GM12878 (cell line): ENCODE results near the gene LMO7. TPM values are rescaled to one million over a fixed set of nuclear protein-coding genes. Genes with fewer than 3 reads are reported as not detected.

Source experiments
- ATAC-seq: fragments of 200-7000 bp; cut with Tn5 transposase; 3 replicates; pipeline ENCODE4 v1.9.1; 2020; ENCODE audit warnings: mild to moderate bottlenecking, moderate library complexity
- BruUV-seq: library from RNA; stranded (reverse); fragments of 400-500 nt; replicated peaks from 2 replicates; lab custom pipeline; 2021; lab: Mats Ljungman, UMichigan
- CTCF ChIA-PET: fragments of 300-600 bp; sonication (Branson Sonifier 250); formaldehyde crosslinking; extraction: SDS; loops from one replicate; lab custom pipeline; 2021; ENCODE audit warnings: inconsistent platforms; lab: Yijun Ruan, JAX
- POLR2A ChIA-PET: fragments of 350-600 bp; formaldehyde crosslinking; extraction: SDS; loops from one replicate; lab custom pipeline; 2021; ENCODE audit warnings: inconsistent platforms; lab: Charles Lee
- RAD21 ChIA-PET: fragments of 300-600 bp; sonication (Branson Sonifier 250); formaldehyde crosslinking; loops from one replicate; lab custom pipeline; 2023; ENCODE audit warnings: antibody characterized with exemption; ENCODE audit not compliant: unreplicated experiment; lab: Charles Lee
- SMC1A ChIA-PET: fragments of 300-600 bp; sonication (Branson Sonifier 250); formaldehyde crosslinking; loops from one replicate; lab custom pipeline; 2023; ENCODE audit not compliant: unreplicated experiment, uncharacterized antibody; lab: Charles Lee
- DNase-seq: peaks from one replicate; pipeline ENCODE4 v3.0.0-alpha.2; 2011; ENCODE audit warnings: low read depth, low spot score
- FAIRE-seq: peaks from 3 replicates; lab custom pipeline; 2011; peaks lifted over from hg19 to GRCh38; lab: Jason Lieb, UNC
- H2AFZ ChIP-seq: 2 replicates; pipeline ENCODE4 v1.6.0; 2011; ENCODE audit warnings: low read depth, low read length, control low read depth; ENCODE audit not compliant: control insufficient read depth
- H3K27ac ChIP-seq: 2 replicates; pipeline ENCODE4 v1.5.1; 2011; ENCODE audit warnings: control low read depth; ENCODE audit not compliant: control insufficient read depth, insufficient read depth
- H3K27me3 ChIP-seq, 2 experiments: replicated peaks in 1 of 2; 2 replicates each; pipeline versions ENCODE4 v1.6.0 to v1.6.1; 2011; ENCODE audit warnings: low read length in 1 of 2; ENCODE audit not compliant: control insufficient read depth in 2 of 2, insufficient read depth in 2 of 2
- H3K36me3 ChIP-seq, 2 experiments: 2 replicates each; pipeline ENCODE4 v1.5.1; 2011; ENCODE audit warnings: low read length in 1 of 2; ENCODE audit not compliant: control insufficient read depth in 2 of 2, insufficient read depth in 2 of 2
- H3K4me1 ChIP-seq: 2 replicates; pipeline ENCODE4 v1.6.1; 2011; ENCODE audit warnings: mild to moderate bottlenecking, low read length, moderate library complexity, mixed read lengths; ENCODE audit not compliant: control insufficient read depth, insufficient read depth
- H3K4me2 ChIP-seq: 2 replicates; pipeline ENCODE4 v1.6.0; 2011; ENCODE audit warnings: control low read depth; ENCODE audit not compliant: control insufficient read depth, insufficient read depth
- H3K4me3 ChIP-seq: fragments of 200-600 bp; sonication (generic); 2 replicates; pipeline ENCODE4 v1.5.1; 2016
- H3K79me2 ChIP-seq: 2 replicates; pipeline ENCODE4 v1.6.0; 2011; ENCODE audit warnings: low read length; ENCODE audit not compliant: control insufficient read depth, insufficient read depth
- H3K9ac ChIP-seq: 2 replicates; pipeline ENCODE4 v1.8.0; 2011; ENCODE audit warnings: low read length, control low read depth, mixed read lengths; ENCODE audit not compliant: control insufficient read depth, insufficient read depth
- H3K9me3 ChIP-seq: replicated peaks from 3 replicates; pipeline ENCODE4 v1.5.1; 2011; ENCODE audit warnings: mild to moderate bottlenecking, low read length; ENCODE audit not compliant: control insufficient read depth, insufficient read depth
- H4K20me1 ChIP-seq: 2 replicates; pipeline ENCODE4 v1.6.0; 2011; ENCODE audit not compliant: control insufficient read depth, insufficient read depth
- CBX3 ChIP-seq: fragments of 200-600 bp; sonication (generic); IDR thresholded peaks from 2 replicates; pipeline ENCODE4 v1.6.1; 2016; ENCODE audit warnings: low read depth, borderline replicate concordance
- IKZF1 ChIP-seq: fragments of 450-650 bp; conservative IDR thresholded peaks from 2 replicates; pipeline ENCODE4 v1.6.1; 2017; ENCODE audit warnings: antibody characterized with exemption, mild to moderate bottlenecking
- MEF2B ChIP-seq: fragments of 450-650 bp; IDR thresholded peaks from 2 replicates; pipeline ENCODE4 v1.6.1; 2018; ENCODE audit warnings: mild to moderate bottlenecking, moderate library complexity; ENCODE audit not compliant: partially characterized antibody, poor library complexity, severe bottlenecking
- MTA2 ChIP-seq: fragments of 450-650 bp; IDR thresholded peaks from 2 replicates; pipeline ENCODE4 v1.6.1; 2016; ENCODE audit warnings: low read depth, mild to moderate bottlenecking, moderate library complexity
- POLR2A ChIP-seq: IDR thresholded peaks from 2 replicates; pipeline ENCODE4 v1.6.1; 2011; ENCODE audit warnings: low read depth, mild to moderate bottlenecking, low read length
- SIX5 ChIP-seq: IDR thresholded peaks from 2 replicates; pipeline ENCODE4 v1.6.1; 2011; ENCODE audit warnings: mild to moderate bottlenecking, low read depth, low read length, moderate library complexity; ENCODE audit not compliant: severe bottlenecking
- SP1 ChIP-seq: IDR thresholded peaks from one replicate; pipeline ENCODE4 v1.6.1; 2011; ENCODE audit warnings: low read depth, low read length
- SPI1 ChIP-seq: IDR thresholded peaks from 2 replicates; pipeline ENCODE4 v1.6.1; 2011; ENCODE audit warnings: low read depth, mild to moderate bottlenecking, low read length, moderate library complexity, borderline replicate concordance; ENCODE audit not compliant: insufficient read depth
- SRF ChIP-seq, 2 experiments: IDR thresholded peaks; 2 replicates each; pipeline ENCODE4 v1.6.1; 2011; ENCODE audit warnings: low read depth in 2 of 2, low read length in 2 of 2, mild to moderate bottlenecking in 1 of 2, moderate library complexity in 1 of 2
- STAT3 ChIP-seq: IDR thresholded peaks from 2 replicates; pipeline ENCODE4 v1.6.1; 2011; ENCODE audit warnings: low read depth, low read length, improper control_type of control experiment
- WGBS: methylation state at CpG from one replicate; pipeline ENCODE4 v1.1.6; 2016; ENCODE audit warnings: low lambda C conversion rate; ENCODE audit not compliant: insufficient replicate concordance, insufficient coverage; ENCODE audit errors: missing lambda C conversion rate; 5-methylcytosine and 5-hydroxymethylcytosine counted together
- in situ Hi-C: fragments of 300-500 bp; cut with MboI; formaldehyde crosslinking; loops from 9 replicates; pipeline ENCODE4 v1.14.3; 2018; ENCODE audit warnings: mixed read lengths
- intact Hi-C: fragments of 100-400 bp; cut with micrococcal nuclease; formaldehyde crosslinking; loops from one replicate; pipeline ENCODE4 v1.14.2; 2022; ENCODE audit not compliant: unreplicated experiment
- polyA plus RNA-seq, 11 experiments: library from polyadenylated mRNA; depleted of rRNA in 4 of 11; unstranded in 6 of 11; stranded (reverse) in 5 of 11; fragments of >200 nt; fragmentation: Nextera tagmentation in 4 of 11; fragmentation: Illumina TruSeq in 1 of 11; extraction: Ambion mirVana in 4 of 11; extraction: Trizol in 1 of 11; gene quantifications; 1 replicate in 1 of 11; 2 replicates in 10 of 11; pipeline versions ENCODE4 v1.2.1 to v1.2.3, GENCODE V29; 2011 to 2016; ENCODE audit warnings: inconsistent platforms in 2 of 11, missing spikeins in 2 of 11, low read depth in 1 of 11
- total RNA-seq, 4 experiments: library from RNA; depleted of rRNA in 3 of 4; stranded (reverse); fragments of >200 nt in 3 of 4; fragmentation: Illumina TruSeq in 1 of 4; extraction: Trizol in 1 of 4; gene quantifications; 2 replicates each; pipeline versions ENCODE4 v1.2.1 to v1.2.3, GENCODE V29; 2013 to 2021
- TF ChIP-seq, protein P1 (sequence below): fragments of 450-650 bp; IDR thresholded peaks from 2 replicates; pipeline ENCODE4 v1.6.1; 2016; ENCODE audit warnings: mild to moderate bottlenecking
- TF ChIP-seq, protein P2 (sequence below): fragments of 450-650 bp; IDR thresholded peaks from 2 replicates; pipeline ENCODE4 v1.6.1; 2017; ENCODE audit warnings: mild to moderate bottlenecking, moderate library complexity

Gene LMO7
- total and polyA plus RNA-seq, 10 of the 15 experiments (the other 5 are each of a cell fraction or from before 2014, with no cell fraction given) = 8.5 to 67.8 (median 36.8) TPM

DNA sequence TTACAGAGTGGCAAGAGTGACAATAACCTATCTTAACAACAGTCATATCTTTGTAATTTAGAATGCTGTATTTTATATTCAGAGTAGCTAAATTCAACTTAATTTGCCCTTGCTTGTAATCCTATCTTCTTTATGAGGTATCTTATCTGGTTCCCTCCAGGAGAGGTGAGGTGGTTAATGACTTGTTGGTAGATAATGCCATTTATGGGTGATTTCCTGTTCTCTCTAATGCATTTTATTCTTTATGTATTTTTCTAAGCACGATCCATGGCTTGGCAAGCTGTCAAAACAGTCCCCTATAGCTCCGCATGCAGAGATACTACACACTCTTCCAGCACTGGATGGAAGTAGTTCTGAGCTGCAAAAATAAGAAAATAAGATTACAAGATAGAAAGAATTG is 267.9 kb downstream of the LMO7 start:
- H3K4me2 ChIP-seq = no peak overlapping the region
- H2AFZ ChIP-seq = no peak overlapping the region
- TF ChIP-seq, protein P1, sequence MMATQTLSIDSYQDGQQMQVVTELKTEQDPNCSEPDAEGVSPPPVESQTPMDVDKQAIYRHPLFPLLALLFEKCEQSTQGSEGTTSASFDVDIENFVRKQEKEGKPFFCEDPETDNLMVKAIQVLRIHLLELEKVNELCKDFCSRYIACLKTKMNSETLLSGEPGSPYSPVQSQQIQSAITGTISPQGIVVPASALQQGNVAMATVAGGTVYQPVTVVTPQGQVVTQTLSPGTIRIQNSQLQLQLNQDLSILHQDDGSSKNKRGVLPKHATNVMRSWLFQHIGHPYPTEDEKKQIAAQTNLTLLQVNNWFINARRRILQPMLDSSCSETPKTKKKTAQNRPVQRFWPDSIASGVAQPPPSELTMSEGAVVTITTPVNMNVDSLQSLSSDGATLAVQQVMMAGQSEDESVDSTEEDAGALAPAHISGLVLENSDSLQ = no peak
- no peak for TF ChIP-seq POLR2A
- no peak for TF ChIP-seq MEF2B
- TF ChIP-seq MTA2 = no peak
- TF ChIP-seq IKZF1 = no peak
- no peak for TF ChIP-seq CBX3
- TF ChIP-seq SRF (IDR thresholded peaks at IDR 0.05; ENCODE audit: low read depth in 2 of 2, low read length in 2 of 2) = no peak
- TF ChIP-seq SP1 = no peak
- TF ChIP-seq SIX5 = no peak
- TF ChIP-seq, protein P2, sequence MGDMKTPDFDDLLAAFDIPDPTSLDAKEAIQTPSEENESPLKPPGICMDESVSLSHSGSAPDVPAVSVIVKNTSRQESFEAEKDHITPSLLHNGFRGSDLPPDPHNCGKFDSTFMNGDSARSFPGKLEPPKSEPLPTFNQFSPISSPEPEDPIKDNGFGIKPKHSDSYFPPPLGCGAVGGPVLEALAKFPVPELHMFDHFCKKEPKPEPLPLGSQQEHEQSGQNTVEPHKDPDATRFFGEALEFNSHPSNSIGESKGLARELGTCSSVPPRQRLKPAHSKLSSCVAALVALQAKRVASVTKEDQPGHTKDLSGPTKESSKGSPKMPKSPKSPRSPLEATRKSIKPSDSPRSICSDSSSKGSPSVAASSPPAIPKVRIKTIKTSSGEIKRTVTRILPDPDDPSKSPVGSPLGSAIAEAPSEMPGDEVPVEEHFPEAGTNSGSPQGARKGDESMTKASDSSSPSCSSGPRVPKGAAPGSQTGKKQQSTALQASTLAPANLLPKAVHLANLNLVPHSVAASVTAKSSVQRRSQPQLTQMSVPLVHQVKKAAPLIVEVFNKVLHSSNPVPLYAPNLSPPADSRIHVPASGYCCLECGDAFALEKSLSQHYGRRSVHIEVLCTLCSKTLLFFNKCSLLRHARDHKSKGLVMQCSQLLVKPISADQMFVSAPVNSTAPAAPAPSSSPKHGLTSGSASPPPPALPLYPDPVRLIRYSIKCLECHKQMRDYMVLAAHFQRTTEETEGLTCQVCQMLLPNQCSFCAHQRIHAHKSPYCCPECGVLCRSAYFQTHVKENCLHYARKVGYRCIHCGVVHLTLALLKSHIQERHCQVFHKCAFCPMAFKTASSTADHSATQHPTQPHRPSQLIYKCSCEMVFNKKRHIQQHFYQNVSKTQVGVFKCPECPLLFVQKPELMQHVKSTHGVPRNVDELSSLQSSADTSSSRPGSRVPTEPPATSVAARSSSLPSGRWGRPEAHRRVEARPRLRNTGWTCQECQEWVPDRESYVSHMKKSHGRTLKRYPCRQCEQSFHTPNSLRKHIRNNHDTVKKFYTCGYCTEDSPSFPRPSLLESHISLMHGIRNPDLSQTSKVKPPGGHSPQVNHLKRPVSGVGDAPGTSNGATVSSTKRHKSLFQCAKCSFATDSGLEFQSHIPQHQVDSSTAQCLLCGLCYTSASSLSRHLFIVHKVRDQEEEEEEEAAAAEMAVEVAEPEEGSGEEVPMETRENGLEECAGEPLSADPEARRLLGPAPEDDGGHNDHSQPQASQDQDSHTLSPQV = no peak
- no peak for TF ChIP-seq SPI1
- TF ChIP-seq STAT3 = no peak
- ChIA-PET POLR2A (no interaction called here), CTCF (interaction anchor here (0.9 to 1.5 kb wide), 5 partner anchors 23 to 208 kb away, joined by 3 to 5 read pairs (median 4); no protein-coding TSS in a partner anchor), RAD21 (interaction anchor here (0.8 kb wide), 1 partner anchor 211 kb away, joined by 3 read pairs; no protein-coding TSS in a partner anchor), SMC1A (interaction anchor here (0.7 to 1.1 kb wide), 3 partner anchors 22 to 74 kb away, joined by 3 to 4 read pairs (median 3); no protein-coding TSS in a partner anchor)
- H3K79me2 ChIP-seq = no peaks in the 10 kb centered on the region
- H3K9me3 ChIP-seq = no peaks in the 10 kb centered on the region; the same call in 2 of the 3 replicates
- H4K20me1 ChIP-seq = no peaks in the 10 kb centered on the region
- intact Hi-C loops (loop anchor here (2.0 kb wide), 1 partner anchor 37 kb away; no protein-coding TSS in a partner anchor), in situ Hi-C loops (no loop called here)
- H3K27me3 ChIP-seq = peaks cover 0 to 2% of the 10 kb centered on the region in 2 experiments; a peak in 3 of 4 replicates
- FAIRE-seq (no peak), DNase-seq (no peak), ATAC-seq (no peak)
- BruUV-seq = no TSS peak
- no peak overlapping the region for H3K4me3 ChIP-seq
- WGBS = 43% methylated on average over 2 of the region's 2 CpGs
- H3K27ac ChIP-seq = no peak overlapping the region
- H3K9ac ChIP-seq = no peak overlapping the region
- H3K36me3 ChIP-seq = no peaks in the 10 kb centered on the region
- no peaks in the 10 kb centered on the region for H3K4me1 ChIP-seq
